Measurements from ENCODE around the gene TGIF2. TPM values are rescaled to one million over a fixed set of nuclear protein-coding genes. Genes with fewer than 3 reads are reported as not detected.
A peak's percentile ranks its signal among the peaks of the same experiment; 100 is the strongest.

Gene TGIF2
- total RNA-seq, 1 donor, result 10.9 TPM

DNA sequence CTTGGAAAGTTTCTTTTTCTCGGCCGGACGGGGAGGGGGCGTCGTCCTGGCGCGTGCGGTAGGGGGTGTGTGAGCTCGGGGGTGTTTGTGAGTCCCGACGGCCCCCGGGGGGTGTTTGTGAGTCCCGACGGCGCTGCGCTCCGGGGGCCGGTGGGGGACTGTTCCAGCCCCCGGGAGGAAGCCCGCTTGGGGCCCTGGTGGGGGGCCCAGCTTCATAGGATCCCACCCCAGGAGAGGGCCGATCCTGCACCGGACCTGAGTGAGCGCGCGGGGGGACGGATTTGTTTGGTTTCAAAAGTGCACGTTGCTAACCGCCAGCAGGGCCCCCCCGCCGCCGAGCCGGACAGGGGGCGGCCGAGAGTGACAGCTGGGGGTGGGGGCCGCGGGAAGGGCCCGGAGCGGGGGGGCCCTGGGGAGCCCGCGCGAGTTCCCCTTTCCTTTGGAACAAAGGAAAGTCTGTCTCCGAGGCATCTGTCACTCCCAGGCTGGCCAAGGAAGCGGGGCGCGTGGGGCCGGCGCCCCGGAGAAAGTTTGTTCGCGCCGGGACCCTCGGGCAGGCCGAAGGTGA is 485 bp downstream of the TGIF2 start:
- Histone ChIP-seq H4K20me1 (ENCODE audit: insufficient read depth, low read length) (peaks cover 27% of the 10 kb centered on the region), H3K79me2 (ENCODE audit: insufficient read depth, low read length) (peaks cover 13% of the 10 kb centered on the region), H3K4me1 (ENCODE audit: insufficient read depth, low read length) (peaks cover 26% of the 10 kb centered on the region), H3K9me3 (ENCODE audit: low read depth, low read length) (no peaks in the 10 kb centered on the region), H3K27me3 (ENCODE audit: insufficient read depth, low read length) (no peaks in the 10 kb centered on the region), H3K4me3 (ENCODE audit: insufficient read depth, low read length) (peak overlapping the region; percentile 82), H3K27ac (ENCODE audit: low read depth, low read length) (no peak overlapping the region), H3K36me3 (ENCODE audit: insufficient read depth, low read length) (peaks cover 4% of the 10 kb centered on the region), H3K4me2 (ENCODE audit: insufficient read depth, low read length) (peak overlapping the region; percentile 86), H2AFZ (ENCODE audit: low read length) (no peak overlapping the region)
- TF ChIP-seq, protein P1, sequence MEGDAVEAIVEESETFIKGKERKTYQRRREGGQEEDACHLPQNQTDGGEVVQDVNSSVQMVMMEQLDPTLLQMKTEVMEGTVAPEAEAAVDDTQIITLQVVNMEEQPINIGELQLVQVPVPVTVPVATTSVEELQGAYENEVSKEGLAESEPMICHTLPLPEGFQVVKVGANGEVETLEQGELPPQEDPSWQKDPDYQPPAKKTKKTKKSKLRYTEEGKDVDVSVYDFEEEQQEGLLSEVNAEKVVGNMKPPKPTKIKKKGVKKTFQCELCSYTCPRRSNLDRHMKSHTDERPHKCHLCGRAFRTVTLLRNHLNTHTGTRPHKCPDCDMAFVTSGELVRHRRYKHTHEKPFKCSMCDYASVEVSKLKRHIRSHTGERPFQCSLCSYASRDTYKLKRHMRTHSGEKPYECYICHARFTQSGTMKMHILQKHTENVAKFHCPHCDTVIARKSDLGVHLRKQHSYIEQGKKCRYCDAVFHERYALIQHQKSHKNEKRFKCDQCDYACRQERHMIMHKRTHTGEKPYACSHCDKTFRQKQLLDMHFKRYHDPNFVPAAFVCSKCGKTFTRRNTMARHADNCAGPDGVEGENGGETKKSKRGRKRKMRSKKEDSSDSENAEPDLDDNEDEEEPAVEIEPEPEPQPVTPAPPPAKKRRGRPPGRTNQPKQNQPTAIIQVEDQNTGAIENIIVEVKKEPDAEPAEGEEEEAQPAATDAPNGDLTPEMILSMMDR (IDR thresholded peaks at IDR 0.05; ENCODE audit: extremely low read depth, low read depth, low read length), result no peak
- peak; percentile 91 for DNase-seq (ENCODE audit: insufficient read length, low spot score, missing footprints)

- Histone ChIP-seq H3K4me2 (ENCODE audit: insufficient read depth, low read length) (peak overlapping the region; percentile 86), H3K79me2 (ENCODE audit: insufficient read depth, low read length) (peaks cover 13% of the 10 kb centered on the region), H3K27me3 (ENCODE audit: insufficient read depth, low read length) (no peaks in the 10 kb centered on the region), H3K4me1 (ENCODE audit: insufficient read depth, low read length) (peaks cover 25% of the 10 kb centered on the region), H2AFZ (ENCODE audit: low read length) (peak overlapping the region; percentile 68), H3K9me3 (ENCODE audit: low read depth, low read length) (no peaks in the 10 kb centered on the region), H4K20me1 (ENCODE audit: insufficient read depth, low read length) (peaks cover 28% of the 10 kb centered on the region), H3K36me3 (ENCODE audit: insufficient read depth, low read length) (peaks cover 6% of the 10 kb centered on the region), H3K4me3 (ENCODE audit: insufficient read depth, low read length) (peak overlapping the region; percentile 82), H3K27ac (ENCODE audit: low read depth, low read length) (peak overlapping the region; percentile 34)
- TF ChIP-seq, protein P1 (IDR thresholded peaks at IDR 0.05; ENCODE audit: extremely low read depth, low read depth, low read length), result no peak
- DNase-seq (ENCODE audit: insufficient read length, low spot score, missing footprints), result peak; percentile 95
These were observed 1.2 kb downstream of the TGIF2 start for GRCh38 chr20:36574366-36575135.

GRCh38 chr20:36576081-36576445 is 2.7 kb downstream of the TGIF2 start:
- no peak overlapping the region for H3K27ac ChIP-seq (ENCODE audit: low read depth, low read length)
- no peaks in the 10 kb centered on the region for H3K9me3 ChIP-seq (ENCODE audit: low read depth, low read length)
- peak; percentile 64 for DNase-seq (ENCODE audit: insufficient read length, low spot score, missing footprints)
- H2AFZ ChIP-seq (ENCODE audit: low read length), result no peak overlapping the region
- peaks cover 21% of the 10 kb centered on the region for H3K4me1 ChIP-seq (ENCODE audit: insufficient read depth, low read length)
- peaks cover 13% of the 10 kb centered on the region for H3K79me2 ChIP-seq (ENCODE audit: insufficient read depth, low read length)
- H3K36me3 ChIP-seq (ENCODE audit: insufficient read depth, low read length), result peaks cover 7% of the 10 kb centered on the region
- no peak overlapping the region for H3K4me2 ChIP-seq (ENCODE audit: insufficient read depth, low read length)
- peaks cover 28% of the 10 kb centered on the region for H4K20me1 ChIP-seq (ENCODE audit: insufficient read depth, low read length)
- TF ChIP-seq, protein P1 (IDR thresholded peaks at IDR 0.05; ENCODE audit: extremely low read depth, low read depth, low read length), result no peak
- H3K27me3 ChIP-seq (ENCODE audit: insufficient read depth, low read length), result no peaks in the 10 kb centered on the region
- no peak overlapping the region for H3K4me3 ChIP-seq (ENCODE audit: insufficient read depth, low read length)

DNA sequence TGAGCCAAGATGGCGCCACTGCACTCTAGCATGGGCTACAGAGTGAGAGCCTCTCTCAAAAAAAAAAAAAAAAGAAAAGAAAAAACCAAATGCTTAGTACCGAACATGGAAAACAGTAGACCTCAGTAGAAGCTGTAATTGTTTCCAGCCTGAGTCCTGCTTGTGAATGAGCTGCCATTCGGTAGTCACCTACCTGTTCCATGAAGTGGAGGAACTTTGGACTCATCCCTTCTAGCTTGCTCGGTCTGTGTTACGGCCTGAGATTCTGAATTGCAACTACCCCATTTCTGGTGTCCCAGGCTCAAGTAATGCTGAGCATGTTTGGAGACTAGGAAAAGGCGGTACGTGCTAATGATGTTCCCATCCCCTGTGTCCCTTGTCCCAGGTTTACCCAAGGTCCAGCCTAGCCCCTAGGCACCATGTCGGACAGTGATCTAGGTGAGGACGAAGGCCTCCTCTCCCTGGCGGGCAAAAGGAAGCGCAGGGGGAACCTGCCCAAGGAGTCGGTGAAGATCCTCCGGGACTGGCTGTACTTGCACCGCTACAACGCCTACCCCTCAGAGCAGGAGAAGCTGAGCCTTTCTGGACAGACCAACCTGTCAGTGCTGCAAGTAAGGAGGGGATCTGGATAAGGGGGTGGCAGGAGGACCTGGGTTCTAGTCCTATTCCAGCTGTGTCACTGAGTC is 5.1 kb downstream of the TGIF2 start:
- Histone ChIP-seq H3K4me2 (ENCODE audit: insufficient read depth, low read length) (no peak overlapping the region), H3K4me1 (ENCODE audit: insufficient read depth, low read length) (peaks cover 11% of the 10 kb centered on the region), H3K27ac (ENCODE audit: low read depth, low read length) (no peak overlapping the region), H3K27me3 (ENCODE audit: insufficient read depth, low read length) (no peaks in the 10 kb centered on the region), H3K36me3 (ENCODE audit: insufficient read depth, low read length) (peaks cover 9% of the 10 kb centered on the region), H3K79me2 (ENCODE audit: insufficient read depth, low read length) (peaks cover 13% of the 10 kb centered on the region), H3K9me3 (ENCODE audit: low read depth, low read length) (no peaks in the 10 kb centered on the region), H3K4me3 (ENCODE audit: insufficient read depth, low read length) (no peak overlapping the region), H4K20me1 (ENCODE audit: insufficient read depth, low read length) (peaks cover 28% of the 10 kb centered on the region), H2AFZ (ENCODE audit: low read length) (no peak overlapping the region)
- TF ChIP-seq, protein P1 (IDR thresholded peaks at IDR 0.05; ENCODE audit: extremely low read depth, low read depth, low read length), result no peak
- DNase-seq (ENCODE audit: insufficient read length, low spot score, missing footprints), result peak; percentile 62
